H1 (cell line): ENCODE data around the gene SLC22A23. TPM values are rescaled to one million over a fixed set of nuclear protein-coding genes. Genes with fewer than 3 reads are reported as not detected.

Source experiments
- GTF2F1 ChIP-seq: IDR thresholded peaks from 2 replicates; pipeline ENCODE4 v1.6.1; 2012; ENCODE audit warnings: low read depth, low read length, improper control_type of control experiment, borderline replicate concordance
- HDAC2 ChIP-seq, 2 experiments: fragments of 300-600 bp in 1 of 2; sonication (generic) in 1 of 2; IDR thresholded peaks; 2 replicates each; pipeline ENCODE4 v1.6.1; 2011 to 2012; ENCODE audit warnings: low read depth in 2 of 2, low read length in 2 of 2, mild to moderate bottlenecking in 2 of 2, moderate library complexity in 2 of 2, borderline replicate concordance in 1 of 2, inconsistent platforms in 1 of 2
- HDAC6 ChIP-seq: IDR thresholded peaks from one replicate; pipeline ENCODE4 v1.7.1; 2012; ENCODE audit warnings: low read depth, mild to moderate bottlenecking, inconsistent platforms, low read length, moderate library complexity
- MAFK ChIP-seq: IDR thresholded peaks from 2 replicates; pipeline ENCODE4 v1.6.1; 2012; ENCODE audit warnings: low read depth, mild to moderate bottlenecking, improper control_type of control experiment, low read length
- POU5F1 ChIP-seq: IDR thresholded peaks from 2 replicates; pipeline ENCODE4 v1.6.1; 2011; ENCODE audit warnings: low read depth, mild to moderate bottlenecking, low read length, moderate library complexity
- RNF2 ChIP-seq: fragments of 200-900, 300-1000 bp; sonication (generic); IDR thresholded peaks from 2 replicates; pipeline ENCODE4 v1.7.1; 2016; ENCODE audit warnings: borderline replicate concordance, low read depth, mild to moderate bottlenecking, antibody characterized with exemption, low read length; ENCODE audit not compliant: poor library complexity, severe bottlenecking; ENCODE audit errors: missing control alignments
- TAF1 ChIP-seq: IDR thresholded peaks from 2 replicates; pipeline ENCODE4 v1.6.1; 2011; ENCODE audit warnings: mild to moderate bottlenecking, low read depth, low read length
- ZNF274 ChIP-seq: IDR thresholded peaks from 2 replicates; pipeline ENCODE4 v1.7.0; 2012; ENCODE audit warnings: low read length, borderline replicate concordance; ENCODE audit errors: extremely low read depth
- polyA plus RNA-seq, 7 experiments: library from polyadenylated mRNA; depleted of rRNA in 3 of 7; stranded (reverse) in 5 of 7; unstranded in 2 of 7; fragments of >200 nt in 5 of 7; fragments of 200-250 nt in 2 of 7; gene quantifications; 1 replicate in 5 of 7; 2 replicates in 1 of 7; 4 replicates in 1 of 7; pipeline versions ENCODE4 v1.2.1 to v1.2.3, GENCODE V29; 2011 to 2013; ENCODE audit warnings: missing spikeins in 2 of 7, mixed read lengths in 2 of 7
- total RNA-seq: library from RNA; stranded (reverse); fragmentation: NEBNext Ultra II Directional; extraction: Animal tissue kit (Norgen Biotek cat#: 25700); gene quantifications from 2 replicates; pipeline ENCODE4 v1.2.1, GENCODE V29; 2021
- TF ChIP-seq, protein P1 (sequence below): fragments of 300-600 bp; sonication (generic); IDR thresholded peaks from 2 replicates; pipeline ENCODE4 v1.7.1; 2012; ENCODE audit warnings: low read length, moderate library complexity, mild to moderate bottlenecking, inconsistent platforms; ENCODE audit not compliant: insufficient replicate concordance

SLC22A23 gene
- total and polyA plus RNA-seq, 2 of the 8 experiments (the other 6 are each of a cell fraction or from before 2014, with no cell fraction given): 9.9 to 38.4 TPM

DNA sequence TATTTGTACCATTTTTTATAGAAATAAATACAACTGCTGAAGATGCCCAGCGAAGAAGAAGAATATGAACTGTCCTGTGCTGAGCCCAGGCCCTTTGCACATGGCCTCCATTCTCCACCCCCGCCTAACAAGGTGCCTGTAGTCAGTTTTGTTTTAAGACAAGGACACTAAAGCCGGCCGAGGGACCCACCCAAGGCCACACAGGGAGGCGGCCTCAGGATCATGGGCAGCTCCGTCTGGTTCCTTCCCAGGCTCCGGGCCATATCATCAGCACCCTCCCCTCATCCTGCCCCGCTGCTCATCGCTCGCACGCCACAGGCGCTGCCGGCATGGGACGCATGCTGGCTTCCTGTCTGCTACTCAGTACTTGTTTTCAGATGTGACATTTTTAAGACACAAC is 176.8 kb downstream of the SLC22A23 start (continued):
- TF ChIP-seq POU5F1 (no peak), GTF2F1 (no peak), RNF2 (no peak), ZNF274 (no peak), HDAC2 (IDR thresholded peaks at IDR 0.05; ENCODE audit: borderline replicate concordance in 1 of 2, low read depth in 2 of 2, low read length in 2 of 2) (no peak), TAF1 (no peak), HDAC6 (no peak), MAFK (no peak)
- TF ChIP-seq, protein P1, sequence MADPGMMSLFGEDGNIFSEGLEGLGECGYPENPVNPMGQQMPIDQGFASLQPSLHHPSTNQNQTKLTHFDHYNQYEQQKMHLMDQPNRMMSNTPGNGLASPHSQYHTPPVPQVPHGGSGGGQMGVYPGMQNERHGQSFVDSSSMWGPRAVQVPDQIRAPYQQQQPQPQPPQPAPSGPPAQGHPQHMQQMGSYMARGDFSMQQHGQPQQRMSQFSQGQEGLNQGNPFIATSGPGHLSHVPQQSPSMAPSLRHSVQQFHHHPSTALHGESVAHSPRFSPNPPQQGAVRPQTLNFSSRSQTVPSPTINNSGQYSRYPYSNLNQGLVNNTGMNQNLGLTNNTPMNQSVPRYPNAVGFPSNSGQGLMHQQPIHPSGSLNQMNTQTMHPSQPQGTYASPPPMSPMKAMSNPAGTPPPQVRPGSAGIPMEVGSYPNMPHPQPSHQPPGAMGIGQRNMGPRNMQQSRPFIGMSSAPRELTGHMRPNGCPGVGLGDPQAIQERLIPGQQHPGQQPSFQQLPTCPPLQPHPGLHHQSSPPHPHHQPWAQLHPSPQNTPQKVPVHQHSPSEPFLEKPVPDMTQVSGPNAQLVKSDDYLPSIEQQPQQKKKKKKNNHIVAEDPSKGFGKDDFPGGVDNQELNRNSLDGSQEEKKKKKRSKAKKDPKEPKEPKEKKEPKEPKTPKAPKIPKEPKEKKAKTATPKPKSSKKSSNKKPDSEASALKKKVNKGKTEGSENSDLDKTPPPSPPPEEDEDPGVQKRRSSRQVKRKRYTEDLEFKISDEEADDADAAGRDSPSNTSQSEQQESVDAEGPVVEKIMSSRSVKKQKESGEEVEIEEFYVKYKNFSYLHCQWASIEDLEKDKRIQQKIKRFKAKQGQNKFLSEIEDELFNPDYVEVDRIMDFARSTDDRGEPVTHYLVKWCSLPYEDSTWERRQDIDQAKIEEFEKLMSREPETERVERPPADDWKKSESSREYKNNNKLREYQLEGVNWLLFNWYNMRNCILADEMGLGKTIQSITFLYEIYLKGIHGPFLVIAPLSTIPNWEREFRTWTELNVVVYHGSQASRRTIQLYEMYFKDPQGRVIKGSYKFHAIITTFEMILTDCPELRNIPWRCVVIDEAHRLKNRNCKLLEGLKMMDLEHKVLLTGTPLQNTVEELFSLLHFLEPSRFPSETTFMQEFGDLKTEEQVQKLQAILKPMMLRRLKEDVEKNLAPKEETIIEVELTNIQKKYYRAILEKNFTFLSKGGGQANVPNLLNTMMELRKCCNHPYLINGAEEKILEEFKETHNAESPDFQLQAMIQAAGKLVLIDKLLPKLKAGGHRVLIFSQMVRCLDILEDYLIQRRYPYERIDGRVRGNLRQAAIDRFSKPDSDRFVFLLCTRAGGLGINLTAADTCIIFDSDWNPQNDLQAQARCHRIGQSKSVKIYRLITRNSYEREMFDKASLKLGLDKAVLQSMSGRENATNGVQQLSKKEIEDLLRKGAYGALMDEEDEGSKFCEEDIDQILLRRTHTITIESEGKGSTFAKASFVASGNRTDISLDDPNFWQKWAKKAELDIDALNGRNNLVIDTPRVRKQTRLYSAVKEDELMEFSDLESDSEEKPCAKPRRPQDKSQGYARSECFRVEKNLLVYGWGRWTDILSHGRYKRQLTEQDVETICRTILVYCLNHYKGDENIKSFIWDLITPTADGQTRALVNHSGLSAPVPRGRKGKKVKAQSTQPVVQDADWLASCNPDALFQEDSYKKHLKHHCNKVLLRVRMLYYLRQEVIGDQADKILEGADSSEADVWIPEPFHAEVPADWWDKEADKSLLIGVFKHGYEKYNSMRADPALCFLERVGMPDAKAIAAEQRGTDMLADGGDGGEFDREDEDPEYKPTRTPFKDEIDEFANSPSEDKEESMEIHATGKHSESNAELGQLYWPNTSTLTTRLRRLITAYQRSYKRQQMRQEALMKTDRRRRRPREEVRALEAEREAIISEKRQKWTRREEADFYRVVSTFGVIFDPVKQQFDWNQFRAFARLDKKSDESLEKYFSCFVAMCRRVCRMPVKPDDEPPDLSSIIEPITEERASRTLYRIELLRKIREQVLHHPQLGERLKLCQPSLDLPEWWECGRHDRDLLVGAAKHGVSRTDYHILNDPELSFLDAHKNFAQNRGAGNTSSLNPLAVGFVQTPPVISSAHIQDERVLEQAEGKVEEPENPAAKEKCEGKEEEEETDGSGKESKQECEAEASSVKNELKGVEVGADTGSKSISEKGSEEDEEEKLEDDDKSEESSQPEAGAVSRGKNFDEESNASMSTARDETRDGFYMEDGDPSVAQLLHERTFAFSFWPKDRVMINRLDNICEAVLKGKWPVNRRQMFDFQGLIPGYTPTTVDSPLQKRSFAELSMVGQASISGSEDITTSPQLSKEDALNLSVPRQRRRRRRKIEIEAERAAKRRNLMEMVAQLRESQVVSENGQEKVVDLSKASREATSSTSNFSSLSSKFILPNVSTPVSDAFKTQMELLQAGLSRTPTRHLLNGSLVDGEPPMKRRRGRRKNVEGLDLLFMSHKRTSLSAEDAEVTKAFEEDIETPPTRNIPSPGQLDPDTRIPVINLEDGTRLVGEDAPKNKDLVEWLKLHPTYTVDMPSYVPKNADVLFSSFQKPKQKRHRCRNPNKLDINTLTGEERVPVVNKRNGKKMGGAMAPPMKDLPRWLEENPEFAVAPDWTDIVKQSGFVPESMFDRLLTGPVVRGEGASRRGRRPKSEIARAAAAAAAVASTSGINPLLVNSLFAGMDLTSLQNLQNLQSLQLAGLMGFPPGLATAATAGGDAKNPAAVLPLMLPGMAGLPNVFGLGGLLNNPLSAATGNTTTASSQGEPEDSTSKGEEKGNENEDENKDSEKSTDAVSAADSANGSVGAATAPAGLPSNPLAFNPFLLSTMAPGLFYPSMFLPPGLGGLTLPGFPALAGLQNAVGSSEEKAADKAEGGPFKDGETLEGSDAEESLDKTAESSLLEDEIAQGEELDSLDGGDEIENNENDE: no peak
